HCEC 1CT (cell line): ENCODE data around the gene ENG.

Experiments
- DNase-seq: peaks from one replicate; pipeline ENCODE4 v3.0.0-alpha.2; 2017

ENG gene

DNA sequence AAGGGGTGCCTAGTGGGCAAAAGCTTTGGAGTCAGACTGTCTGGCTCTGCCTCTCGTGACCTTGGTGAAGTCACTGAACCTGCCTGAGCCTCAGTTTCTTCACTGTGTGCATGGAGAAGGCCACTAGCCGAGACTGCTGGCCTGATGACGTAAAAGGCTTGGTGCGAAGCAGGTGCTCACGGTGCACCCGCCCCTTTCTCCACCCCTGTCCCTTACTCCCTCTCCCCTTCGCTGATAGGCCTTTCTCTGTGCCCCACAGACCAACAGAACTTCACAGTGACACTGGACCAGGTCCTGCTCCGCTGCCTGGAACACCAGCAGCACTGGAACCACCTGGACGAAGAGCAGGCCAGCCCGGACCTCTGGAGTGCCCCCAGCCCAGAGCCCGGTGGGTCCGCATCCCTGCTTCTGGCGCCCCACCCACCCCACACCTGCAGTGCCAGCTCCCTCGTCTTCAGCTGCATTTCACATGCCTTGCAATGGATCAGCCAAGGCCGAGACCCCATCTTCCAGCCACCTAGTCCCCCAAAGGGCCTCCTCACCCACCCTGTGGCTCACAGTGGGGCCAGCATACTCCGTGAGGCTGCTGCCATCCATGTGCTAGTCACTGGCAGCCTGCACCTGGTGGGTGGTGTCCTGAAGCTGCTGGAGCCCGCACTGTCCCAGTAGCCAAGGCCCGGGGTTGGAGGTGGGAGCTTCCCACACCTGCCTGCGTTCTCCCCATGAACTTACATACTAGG, 41.4 kb downstream of the ENG start:
- DNase-seq = no peak

DNA sequence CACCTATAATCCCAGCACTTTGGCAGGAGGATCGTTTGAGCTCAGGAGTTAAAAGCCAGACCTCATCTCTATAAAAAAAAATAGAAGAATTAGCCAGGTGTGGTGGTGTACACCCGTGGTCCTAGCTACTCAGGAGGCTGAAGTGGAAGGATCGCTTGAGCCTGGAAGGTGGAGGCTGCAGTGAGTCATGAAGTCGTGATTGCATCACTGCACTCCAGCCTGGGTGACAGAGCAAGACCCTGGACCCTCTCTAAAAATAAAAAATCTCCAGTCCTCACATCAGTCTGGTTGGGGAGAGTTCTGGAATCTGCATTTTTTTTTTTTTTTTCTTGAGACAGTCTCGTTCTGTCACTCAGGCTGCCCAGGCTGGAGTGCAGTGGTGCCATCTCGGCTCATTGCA, 42.4 kb downstream of the ENG start:
- no peak for DNase-seq

GRCh38 chr9:127810378-127811187, 43.9 kb downstream of the ENG start:
- no peak for DNase-seq

GRCh38 chr9:127809540-127810377, 44.7 kb downstream of the ENG start:
- DNase-seq = no peak

GRCh38 chr9:127809002-127809539, 45.4 kb downstream of the ENG start:
- DNase-seq = no peak

DNA sequence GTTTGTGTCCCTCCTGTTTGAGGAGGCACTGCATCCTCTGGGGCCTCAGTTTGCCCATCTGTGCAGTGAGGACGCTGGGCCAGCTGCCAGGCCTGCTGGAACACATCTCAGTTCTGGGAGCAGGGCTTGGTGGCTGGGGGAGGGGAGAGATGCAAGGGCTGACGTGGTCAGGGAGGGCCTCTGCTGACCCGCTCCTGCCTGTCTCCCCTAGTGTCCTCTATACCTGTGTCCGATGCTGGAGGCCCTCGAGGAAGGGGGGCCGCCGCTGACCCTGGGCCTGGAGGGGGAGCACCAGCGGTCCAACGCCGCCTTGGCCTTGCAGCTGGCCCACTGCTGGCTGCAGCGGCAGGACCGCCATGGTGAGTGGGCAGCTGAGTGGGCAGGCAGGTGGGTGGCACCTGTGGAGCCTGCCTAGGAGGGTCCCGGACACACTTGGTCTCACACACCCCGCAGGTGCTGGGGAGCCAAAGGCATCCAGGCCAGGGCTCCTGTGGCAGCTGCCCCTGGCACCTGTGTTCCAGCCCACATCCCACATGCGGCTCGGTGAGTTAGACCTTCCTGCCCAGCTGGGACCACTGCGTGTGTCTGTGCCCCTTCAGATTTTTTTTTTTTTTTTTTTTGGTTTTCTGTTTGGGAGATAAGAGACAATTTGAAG, 46.0 kb downstream of the ENG start:
- no peak for DNase-seq

GRCh38 chr9:127806871-127807270, 47.6 kb downstream of the ENG start:
- no peak for DNase-seq

- DNase-seq = no peak
Observed at GRCh38 chr9:127805620-127806019, 48.8 kb downstream of the ENG start.

DNA sequence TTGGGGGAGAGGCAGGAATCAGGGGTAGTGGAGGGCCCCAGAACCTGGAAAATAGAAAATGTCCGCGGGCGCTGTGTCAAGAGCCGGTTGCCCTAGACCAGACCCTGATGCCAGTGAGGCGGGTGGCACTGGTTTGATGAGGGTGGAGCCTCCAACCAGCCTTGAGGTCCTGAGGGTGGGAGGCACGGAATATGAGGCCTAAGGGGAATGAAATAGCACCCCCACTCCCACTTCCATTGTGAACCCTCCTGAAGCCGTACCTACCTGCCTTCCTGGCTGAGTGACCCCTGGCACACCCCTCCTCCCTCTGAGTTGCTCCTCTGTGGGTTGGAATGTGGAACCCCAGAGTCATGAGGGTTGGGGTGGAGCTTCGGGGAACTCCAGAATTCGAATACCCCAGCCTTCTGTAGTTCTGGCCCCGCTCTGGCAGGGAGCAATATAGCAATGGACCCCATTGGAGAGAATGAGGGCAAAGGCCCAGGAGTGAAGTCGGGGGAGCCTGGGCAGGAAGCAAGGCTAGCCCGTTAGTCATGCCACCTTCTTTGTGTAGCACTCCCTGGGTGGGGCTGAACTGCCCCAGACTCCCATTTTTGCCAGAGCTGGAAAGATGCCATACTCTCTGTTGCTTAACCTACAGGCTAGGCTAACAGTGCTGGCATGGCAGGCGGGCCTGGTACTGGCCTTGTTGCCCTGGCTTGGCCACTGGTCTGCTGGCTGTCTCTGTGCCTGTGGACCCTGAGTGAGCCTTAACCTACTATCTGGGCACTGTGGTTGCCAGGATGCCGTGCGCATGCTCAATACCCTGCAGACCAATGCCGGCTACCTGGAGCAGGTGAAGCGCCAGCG, 50.7 kb downstream of the ENG start:
- DNase-seq = peak; percentile 20

DNA sequence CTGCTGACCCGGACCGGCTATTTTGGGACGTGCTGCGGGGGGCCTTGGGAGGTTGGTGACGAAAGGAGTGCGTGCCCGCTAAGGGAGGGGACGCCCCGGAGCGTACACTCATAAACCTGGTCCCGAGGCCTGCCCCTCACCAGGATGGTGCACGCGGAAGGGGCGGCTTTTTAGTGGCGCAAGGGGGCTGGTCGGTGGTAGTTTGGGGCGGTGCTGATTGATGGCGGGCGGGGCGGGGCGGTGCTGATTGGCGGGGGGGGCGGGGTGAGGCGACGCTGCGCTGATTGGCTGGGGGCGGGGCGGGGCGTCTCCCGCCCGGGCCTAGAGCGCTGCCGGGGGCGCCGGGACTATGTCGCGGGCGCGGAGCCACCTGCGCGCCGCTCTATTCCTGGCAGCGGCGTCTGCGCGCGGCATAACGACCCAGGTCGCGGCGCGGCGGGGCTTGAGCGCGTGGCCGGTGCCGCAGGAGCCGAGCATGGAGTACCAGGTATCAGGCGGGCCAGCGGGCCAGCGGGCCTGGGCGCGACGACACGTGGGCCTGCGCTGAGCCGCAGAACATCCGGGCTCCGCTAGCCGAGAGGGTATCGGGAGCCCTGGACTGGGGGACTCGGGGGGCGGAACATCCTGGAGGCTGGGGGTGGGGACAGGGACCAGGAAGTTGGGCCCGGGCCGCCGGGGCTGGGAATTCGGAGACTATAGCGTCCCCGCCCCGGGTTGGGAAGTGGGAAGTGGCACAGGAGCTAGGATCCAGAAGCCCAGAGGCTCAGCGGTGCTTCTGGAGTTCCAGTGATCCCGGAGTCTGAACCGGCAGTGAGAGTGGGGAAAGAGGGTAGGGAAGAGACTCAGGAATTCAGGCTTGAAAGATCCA, 51.6 kb downstream of the ENG start, which contains the start of gene FPGS:
Gene FPGS, plus strand, starts transcription at position 307 of the 868 bp plus-strand sequence. Its CDS starts 43 bp downstream, at position 350.
- peak; percentile 88 for DNase-seq

DNA sequence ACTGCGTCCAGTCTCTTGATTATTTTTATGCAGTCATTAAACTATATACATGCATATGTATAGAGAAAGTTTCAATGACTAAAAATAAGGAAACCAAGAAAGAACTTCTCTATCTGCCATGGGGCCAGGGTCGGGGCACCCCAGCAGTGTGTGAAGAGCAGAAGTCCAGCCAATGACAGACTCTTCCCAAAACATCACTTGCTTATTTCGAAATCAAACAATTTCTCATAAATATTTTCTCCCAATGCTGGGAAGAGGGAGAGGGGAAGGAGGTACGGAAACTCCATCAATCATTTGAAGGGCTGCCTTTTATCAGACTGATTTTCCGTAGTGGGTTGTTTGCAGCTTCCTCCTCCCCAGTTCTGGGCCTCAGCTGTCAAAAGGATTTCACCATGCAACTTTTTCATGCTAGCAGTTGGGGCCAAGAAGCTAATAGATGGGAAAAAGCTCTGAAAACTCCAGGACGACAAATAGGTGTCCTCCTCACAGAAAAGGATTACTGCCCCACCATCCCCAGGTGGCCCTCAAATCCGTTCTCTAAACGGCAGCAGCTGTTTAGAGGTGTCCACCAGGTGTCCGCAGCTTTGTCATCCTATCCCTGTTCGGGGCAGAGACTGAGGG, 52.4 kb downstream of the ENG start:
- peak; percentile 30 for DNase-seq

- no peak for DNase-seq
Observed at GRCh38 chr9:127796852-127797370, 57.5 kb downstream of the ENG start.

DNA sequence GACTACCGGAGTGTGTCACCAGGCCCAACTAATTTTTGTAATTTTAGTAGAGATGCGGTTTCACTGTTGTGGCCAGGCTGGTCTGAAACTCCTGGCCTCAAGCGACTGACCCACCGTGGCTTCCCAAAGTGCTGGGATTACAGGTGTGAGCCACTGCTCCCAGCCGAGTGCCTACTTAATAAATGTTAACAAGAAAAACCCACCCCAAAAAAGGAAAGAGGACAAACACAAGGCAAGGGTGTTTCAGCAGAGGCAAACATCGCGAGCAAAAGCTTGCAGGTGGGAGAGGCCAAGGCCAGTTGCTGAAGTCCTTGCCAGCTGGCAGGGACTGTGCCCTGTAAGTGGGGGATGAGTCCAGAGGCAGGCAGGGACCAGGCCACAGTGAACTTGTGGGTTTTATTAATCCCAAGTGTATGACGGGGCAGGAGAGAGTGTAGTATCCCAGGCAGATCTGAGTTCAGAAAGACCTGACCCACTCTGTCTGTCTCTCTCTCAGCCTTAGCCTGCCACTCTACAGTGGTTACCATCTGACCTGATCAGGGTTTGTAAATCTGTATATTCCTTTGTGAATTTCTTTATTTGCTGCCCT, 58.1 kb downstream of the ENG start:
- no peak for DNase-seq

- DNase-seq = no peak
Observed at GRCh38 chr9:127794001-127794791, 60.3 kb downstream of the ENG start.

- DNase-seq = no peak
Observed at GRCh38 chr9:127793093-127793708, 61.3 kb downstream of the ENG start.

GRCh38 chr9:127792417-127793031, 61.9 kb downstream of the ENG start:
- no peak for DNase-seq

GRCh38 chr9:127791085-127791484, 63.4 kb downstream of the ENG start:
- no peak for DNase-seq
